CD4-positive, alpha-beta T cell treated with Interleukin-4 for 4 hours (primary cell): Measurements from ENCODE around the gene CYP46A1.

Source experiments
- DNase-seq: peaks from one replicate; pipeline ENCODE4 v3.0.0-alpha.2; 2020

Gene CYP46A1

GRCh38 chr14:99689266-99690236 is 5.5 kb downstream of the CYP46A1 start:
- no peak for DNase-seq

DNA sequence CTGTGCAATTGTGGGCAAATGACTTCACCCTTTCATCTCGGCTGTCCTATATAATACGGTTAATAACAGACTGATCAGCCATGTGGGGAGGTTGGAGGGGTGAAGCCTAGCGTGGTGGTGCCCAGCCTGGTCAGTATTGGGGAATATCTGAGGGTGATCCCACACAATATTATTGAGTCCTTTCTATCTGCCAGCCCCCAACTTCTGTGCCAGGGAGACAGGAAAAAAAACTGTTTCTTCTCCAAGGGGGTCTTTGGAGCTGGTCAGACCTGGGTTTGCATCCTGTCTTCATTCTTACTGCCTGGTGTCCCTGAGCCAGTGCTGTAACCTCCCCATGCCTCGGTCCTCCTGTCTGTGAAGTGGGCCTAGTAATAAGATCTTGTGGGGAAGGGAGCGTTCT is 6.5 kb downstream of the CYP46A1 start:
- DNase-seq = no peak

DNA sequence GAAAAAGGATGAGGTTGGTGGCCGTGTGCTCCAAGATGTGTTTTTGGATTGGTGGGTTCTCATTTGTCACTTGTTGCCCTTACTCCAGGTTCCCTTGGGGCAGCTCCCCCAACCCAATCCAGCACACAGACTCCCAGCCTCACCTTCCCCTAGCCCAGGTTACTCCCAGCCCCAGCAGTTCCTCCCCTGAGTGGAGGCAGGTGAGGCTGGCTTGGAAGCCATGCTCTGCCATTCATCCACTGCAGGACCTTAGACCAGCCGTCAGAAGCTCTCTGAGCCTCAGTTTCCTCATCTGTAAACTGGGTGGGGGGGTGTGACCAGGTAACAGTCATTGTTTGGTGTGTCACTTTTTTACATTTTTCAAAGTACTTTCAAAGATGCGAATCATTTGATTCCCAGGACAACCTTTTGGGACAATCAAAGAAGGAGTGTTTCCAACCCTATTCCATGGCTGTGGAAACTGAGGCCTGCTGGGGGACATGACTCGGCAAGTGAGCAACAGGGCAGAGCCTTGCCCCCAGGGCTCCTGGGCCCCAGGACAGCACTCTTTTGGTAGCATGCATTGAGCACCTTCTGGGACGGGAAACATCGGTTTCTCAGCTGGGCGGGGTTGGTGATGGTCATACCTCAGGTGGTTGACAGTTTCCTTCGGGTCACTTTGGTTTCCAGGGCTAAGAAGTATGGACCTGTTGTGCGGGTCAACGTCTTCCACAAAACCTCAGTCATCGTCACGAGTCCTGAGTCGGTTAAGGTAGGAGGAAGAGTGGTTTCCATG is 7.2 kb downstream of the CYP46A1 start:
- no peak for DNase-seq

DNA sequence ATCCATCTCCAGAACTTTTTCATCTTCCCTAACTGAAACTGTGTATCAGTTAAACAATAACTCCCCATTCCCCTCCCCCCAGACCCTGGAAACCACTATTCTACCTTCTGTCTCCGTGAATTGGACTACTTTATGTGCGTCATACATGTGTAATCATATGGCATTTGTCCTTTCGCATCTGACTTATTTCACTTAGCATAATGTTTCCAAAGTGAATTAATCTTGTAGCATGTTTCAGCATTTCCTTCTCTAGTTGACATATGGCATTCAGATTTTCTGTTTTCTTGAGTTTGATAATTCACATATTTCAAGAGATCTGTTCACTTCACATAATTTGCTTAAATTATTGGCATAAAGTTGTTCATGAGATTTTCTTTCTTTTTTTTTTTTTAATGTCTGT is 9.8 kb downstream of the CYP46A1 start:
- no peak for DNase-seq

DNA sequence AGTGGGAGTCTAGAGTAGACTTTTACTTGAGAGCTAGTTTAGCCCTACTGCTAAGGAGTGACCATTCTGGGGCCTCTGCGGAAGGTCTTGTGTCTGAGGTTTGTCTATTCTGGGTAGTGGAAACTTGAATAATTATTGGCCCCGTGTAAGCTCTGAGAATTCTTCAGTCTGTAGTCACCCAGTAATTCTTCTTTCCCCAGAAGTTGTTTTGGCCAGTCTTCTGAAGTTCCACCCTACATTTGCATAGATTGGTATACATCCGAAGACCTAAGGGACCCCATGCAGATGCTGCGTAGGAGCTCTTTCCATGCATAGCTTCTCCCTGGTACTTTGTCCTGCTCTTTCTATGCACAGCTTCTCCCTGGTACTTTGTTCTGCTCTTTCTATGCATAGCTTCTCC is 12.8 kb downstream of the CYP46A1 start:
- no peak for DNase-seq

DNA sequence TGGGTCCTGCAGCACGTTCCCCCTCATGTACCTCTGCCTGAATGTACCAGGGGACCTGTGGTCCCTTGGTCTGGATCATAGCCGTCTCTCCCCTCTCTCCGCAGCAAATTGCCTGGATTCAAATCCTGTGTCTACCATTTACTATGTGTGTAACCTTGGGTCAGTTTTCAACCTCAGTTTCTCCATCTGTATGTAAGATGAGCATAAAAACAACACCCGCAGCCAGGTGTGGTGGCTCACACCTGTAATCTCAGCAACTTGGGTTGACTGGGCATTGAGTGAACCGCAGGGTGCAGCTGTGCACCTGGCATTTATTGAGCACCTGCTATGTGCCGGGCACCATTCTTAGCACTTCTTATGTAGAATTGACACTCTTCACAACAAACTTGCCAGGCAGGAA is 14.1 kb downstream of the CYP46A1 start:
- DNase-seq = no peak

GRCh38 chr14:99698642-99699041 is 14.5 kb downstream of the CYP46A1 start:
- no peak for DNase-seq

DNA sequence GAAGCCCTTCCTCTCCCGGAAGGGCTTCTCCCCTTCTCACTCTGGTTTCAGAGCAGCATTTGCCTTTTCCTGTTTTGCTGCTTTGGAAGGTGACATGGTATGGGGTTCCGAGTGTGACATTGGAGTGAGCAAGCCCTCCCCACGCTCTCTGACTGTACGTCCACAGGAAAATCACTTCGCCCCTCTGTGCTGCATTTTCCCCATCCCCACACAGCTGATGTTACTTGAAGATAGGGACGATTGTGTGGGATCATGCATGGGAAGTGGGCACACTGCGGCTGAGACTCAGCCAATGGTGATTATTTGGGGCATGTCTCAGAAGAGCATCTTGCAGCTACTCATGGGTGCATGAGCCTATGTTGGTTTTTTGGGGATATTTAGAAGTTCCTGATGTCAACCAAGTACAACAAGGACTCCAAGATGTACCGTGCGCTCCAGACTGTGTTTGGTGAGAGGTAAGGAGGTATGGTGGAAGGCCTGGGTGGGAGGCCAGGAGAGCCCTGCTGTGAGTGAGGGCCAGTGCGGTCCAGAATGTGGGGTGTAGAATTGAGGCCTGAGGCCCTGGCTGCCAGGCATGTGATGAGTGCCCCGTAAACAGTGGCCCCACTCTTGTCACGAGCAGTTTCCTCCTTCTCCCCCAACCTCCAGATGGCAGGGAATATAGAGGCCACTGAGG is 15.1 kb downstream of the CYP46A1 start:
- DNase-seq = no peak

DNA sequence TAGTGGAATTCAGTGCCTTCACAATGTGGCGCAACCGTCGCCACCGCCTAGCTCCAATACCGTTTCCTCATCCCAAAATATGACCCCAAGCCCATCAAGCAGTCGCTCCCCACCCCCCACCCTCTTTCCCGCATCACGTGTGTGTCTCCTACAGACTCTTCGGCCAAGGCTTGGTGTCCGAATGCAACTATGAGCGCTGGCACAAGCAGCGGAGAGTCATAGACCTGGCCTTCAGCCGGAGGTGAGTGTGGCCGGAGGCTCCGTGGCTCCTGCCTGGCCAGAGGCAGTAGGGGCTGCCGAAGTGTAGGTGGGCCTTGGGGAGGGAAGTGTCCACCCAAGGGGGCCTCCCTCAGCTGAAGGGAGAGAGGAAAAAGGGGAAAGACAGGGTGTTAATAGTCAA is 15.8 kb downstream of the CYP46A1 start:
- no peak for DNase-seq

GRCh38 chr14:99700379-99700778 is 16.3 kb downstream of the CYP46A1 start:
- DNase-seq = no peak

GRCh38 chr14:99701260-99701659 is 17.2 kb downstream of the CYP46A1 start:
- DNase-seq = no peak

DNA sequence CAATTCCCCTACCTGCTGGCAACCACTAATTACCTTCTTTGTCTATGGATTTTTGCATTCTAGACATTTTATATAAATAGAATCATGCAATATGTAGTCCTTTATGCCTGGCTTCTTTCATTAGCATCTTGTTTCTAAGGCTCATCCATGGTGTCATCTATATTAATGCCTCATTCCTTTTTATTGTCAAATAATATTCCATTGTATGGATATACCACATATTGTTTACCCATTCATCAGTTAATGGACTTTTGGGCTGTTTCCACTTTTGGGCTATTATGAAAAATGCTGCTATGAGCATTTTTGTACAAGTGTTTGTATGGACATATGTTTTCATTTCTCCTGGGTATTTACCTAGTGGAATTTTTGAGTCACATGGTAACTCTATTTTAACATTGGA is 18.0 kb downstream of the CYP46A1 start:
- no peak for DNase-seq

DNA sequence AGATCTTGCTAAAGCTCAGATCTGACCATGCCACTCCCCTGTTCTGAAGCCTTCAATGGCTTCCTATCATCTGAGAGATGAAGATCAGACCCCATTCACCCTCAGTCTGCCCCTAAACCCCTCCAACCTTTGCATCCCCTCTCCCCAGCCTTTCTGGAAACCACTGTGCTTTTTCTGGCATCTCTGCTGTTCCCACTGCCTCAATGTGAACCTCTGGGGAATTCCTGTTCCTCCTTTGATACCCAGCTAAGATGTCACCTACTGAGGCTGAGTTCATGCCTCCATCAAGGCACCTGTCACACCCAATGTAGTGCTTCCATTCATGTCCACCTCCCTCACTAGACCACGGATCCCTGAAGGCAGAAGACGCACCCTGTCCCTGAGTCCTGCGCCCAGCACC is 19.3 kb downstream of the CYP46A1 start:
- no peak for DNase-seq

DNA sequence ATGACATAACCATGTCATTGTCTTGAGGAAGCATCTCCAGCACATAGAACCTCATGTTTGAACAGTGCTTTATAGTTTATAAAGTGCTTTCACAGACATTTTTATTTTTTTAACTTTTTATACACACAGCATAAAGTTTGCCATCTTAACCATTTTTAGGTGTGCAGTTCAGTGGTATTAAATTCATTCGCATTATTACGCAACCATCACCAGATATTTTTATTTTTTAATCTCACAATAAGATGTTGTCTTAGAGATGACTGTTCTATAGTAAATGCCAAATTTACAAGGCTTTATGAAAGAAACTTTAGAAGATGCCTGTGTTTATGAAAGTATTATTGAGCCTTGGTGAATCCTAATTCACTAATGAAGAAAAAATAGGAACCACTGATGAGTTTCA is 19.9 kb downstream of the CYP46A1 start:
- DNase-seq = no peak

DNA sequence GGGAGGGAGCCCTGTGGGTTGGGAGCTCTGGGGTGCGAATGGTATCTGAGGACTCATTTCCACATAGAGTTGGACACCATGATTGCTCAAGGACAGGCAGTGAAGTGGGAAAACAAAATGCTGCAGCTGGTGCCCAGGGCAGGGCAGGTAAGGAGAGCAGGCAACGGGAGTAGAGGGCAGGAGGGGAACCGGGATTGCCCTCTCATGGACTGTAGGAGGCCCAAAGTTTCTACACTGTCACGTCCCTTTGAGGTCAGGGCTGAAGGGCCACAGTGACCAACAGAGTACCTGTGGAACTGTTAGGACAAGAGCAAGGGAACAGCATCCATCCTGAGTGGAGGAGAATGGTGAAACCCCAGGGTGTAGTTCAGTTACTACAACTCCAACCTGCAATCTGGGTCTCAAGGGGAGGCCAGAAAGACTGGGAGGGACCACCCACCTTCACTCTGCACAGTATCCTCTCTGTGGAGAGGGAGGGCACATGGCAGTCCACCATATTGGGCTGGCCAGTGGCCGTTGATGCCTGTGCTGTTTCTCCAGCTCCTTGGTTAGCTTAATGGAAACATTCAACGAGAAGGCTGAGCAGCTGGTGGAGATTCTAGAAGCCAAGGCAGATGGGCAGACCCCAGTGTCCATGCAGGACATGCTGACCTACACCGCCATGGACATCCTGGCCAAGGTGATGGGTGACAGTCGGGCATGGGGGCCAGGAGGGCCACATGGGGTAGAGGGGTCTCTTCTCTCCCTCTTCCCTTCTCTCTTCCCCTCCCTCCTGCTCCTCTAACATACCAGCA is 22.2 kb downstream of the CYP46A1 start:
- DNase-seq = no peak

- DNase-seq = no peak
Measured at GRCh38 chr14:99707420-99707819, 23.3 kb downstream of the CYP46A1 start.

- DNase-seq = no peak
Measured at GRCh38 chr14:99707921-99708320, 23.8 kb downstream of the CYP46A1 start.

DNA sequence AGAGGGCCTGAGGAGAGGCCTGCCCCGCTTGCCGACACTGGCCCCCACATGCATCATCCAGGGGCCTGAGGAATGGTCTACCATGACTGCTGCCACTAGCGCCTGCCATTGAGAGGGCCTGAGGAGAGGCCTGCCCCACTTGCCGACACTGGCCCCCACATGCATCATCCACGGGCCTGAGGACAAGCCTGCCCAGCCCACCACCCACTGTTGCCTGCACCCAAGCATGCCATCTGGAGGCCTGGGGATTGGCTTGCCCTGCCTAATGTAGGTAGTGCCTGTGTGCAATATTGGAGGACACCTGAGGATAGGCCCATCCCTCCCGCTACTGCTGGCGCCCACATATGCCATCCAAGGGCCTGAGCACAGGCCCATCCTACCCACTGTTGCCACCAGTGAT is 24.4 kb downstream of the CYP46A1 start:
- no peak for DNase-seq

DNA sequence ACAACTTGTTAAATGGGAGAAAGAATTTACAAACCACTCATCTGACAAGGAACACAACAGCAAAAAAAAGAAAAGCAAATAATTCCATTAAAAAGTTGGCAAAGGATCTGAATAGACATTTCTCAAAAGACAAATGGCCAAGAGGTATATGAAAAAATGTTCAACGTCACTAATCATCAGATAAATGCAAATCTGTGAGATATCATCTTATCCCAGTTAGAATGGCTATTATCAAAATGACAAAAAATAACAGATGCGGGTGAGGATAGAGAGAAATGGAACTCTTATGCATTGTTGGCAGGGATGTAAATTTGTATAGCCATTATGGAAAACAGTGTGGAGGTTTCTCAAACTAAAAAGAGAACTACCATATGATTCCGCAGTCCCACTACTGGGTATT is 29.9 kb downstream of the CYP46A1 start:
- DNase-seq = no peak

DNA sequence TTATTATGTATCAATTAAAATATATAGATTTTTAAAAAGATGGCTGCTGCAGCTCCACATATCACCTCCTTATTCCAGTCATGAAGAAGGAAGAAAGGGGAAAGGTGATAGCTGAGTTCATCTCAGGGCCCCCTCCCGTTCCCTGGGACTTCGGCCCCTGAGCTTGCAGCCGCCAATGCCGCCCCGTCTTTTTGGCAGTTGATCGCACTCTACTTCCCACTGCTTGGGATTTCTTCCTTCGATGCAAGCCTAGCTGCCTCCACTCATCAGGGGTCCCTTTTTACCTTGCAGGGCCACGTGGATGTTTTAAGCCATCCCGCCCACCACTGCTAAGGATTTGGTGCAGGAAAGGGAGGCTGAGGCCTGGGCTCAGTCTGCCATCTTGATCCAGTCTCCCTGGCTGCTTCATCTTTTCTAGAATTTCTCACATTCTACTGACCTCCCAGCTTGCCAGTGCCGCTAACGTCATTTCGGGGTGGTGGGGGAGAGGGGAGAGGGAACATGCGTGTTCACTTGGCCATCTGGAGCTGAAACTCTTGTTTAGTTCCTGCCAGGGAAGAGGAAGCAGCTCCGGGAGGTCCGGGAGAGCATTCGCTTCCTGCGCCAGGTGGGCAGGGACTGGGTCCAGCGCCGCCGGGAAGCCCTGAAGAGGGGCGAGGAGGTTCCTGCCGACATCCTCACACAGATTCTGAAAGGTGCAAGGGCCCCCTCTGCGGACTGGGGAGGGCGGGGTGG is 31.3 kb downstream of the CYP46A1 start:
- DNase-seq = no peak

- DNase-seq = no peak
Measured at GRCh38 chr14:99716091-99716849, 32.2 kb downstream of the CYP46A1 start.
